H1 (cell line): Measurements from ENCODE around the gene OR10G7. TPM values are rescaled to one million over a fixed set of nuclear protein-coding genes. Genes with fewer than 3 reads are reported as not detected.

Experiments
- CEBPB ChIP-seq: IDR thresholded peaks from 2 replicates; pipeline ENCODE4 v1.6.1; 2012; ENCODE audit warnings: low read depth, low read length
- CHD7 ChIP-seq: fragments of 300-600 bp; sonication (generic); IDR thresholded peaks from 2 replicates; pipeline ENCODE4 v1.7.1; 2012; ENCODE audit warnings: low read length, moderate library complexity, mild to moderate bottlenecking, inconsistent platforms; ENCODE audit not compliant: insufficient replicate concordance
- JUND ChIP-seq: IDR thresholded peaks from 2 replicates; pipeline ENCODE4 v1.6.1; 2011; ENCODE audit warnings: mild to moderate bottlenecking, improper control_type of control experiment, low read length
- KDM5A ChIP-seq: fragments of 200-600 bp; IDR thresholded peaks from 2 replicates; pipeline ENCODE4 v1.7.1; 2012; ENCODE audit warnings: mild to moderate bottlenecking, low read length, inconsistent platforms, mixed read lengths
- MAFK ChIP-seq: IDR thresholded peaks from 2 replicates; pipeline ENCODE4 v1.6.1; 2012; ENCODE audit warnings: low read depth, mild to moderate bottlenecking, improper control_type of control experiment, low read length
- POLR2A ChIP-seq, 2 experiments: IDR thresholded peaks; 1 replicate in 1 of 2; 2 replicates in 1 of 2; pipeline ENCODE4 v1.6.1; 2011; ENCODE audit warnings: low read depth in 2 of 2, low read length in 2 of 2, mild to moderate bottlenecking in 2 of 2; ENCODE audit errors: control extremely low read depth in 1 of 2
- POU5F1 ChIP-seq: IDR thresholded peaks from 2 replicates; pipeline ENCODE4 v1.6.1; 2011; ENCODE audit warnings: low read depth, mild to moderate bottlenecking, low read length, moderate library complexity
- RNF2 ChIP-seq: fragments of 200-900, 300-1000 bp; sonication (generic); IDR thresholded peaks from 2 replicates; pipeline ENCODE4 v1.7.1; 2016; ENCODE audit warnings: borderline replicate concordance, low read depth, mild to moderate bottlenecking, antibody characterized with exemption, low read length; ENCODE audit not compliant: poor library complexity, severe bottlenecking; ENCODE audit errors: missing control alignments
- SIN3A ChIP-seq, 2 experiments: IDR thresholded peaks in 1 of 2; conservative IDR thresholded peaks in 1 of 2; 2 replicates each; pipeline ENCODE4 v1.6.1; 2011 to 2012; ENCODE audit warnings: low read length in 2 of 2, improper control_type of control experiment in 1 of 2, low read depth in 1 of 2, mild to moderate bottlenecking in 1 of 2
- TBP ChIP-seq: IDR thresholded peaks from 2 replicates; pipeline ENCODE4 v1.6.1; 2011; ENCODE audit warnings: low read depth, low read length, improper control_type of control experiment
- ZNF274 ChIP-seq: IDR thresholded peaks from 2 replicates; pipeline ENCODE4 v1.7.0; 2012; ENCODE audit warnings: low read length, borderline replicate concordance; ENCODE audit errors: extremely low read depth
- polyA plus RNA-seq, 7 experiments: library from polyadenylated mRNA; depleted of rRNA in 3 of 7; stranded (reverse) in 5 of 7; unstranded in 2 of 7; fragments of >200 nt in 5 of 7; fragments of 200-250 nt in 2 of 7; gene quantifications; 1 replicate in 5 of 7; 2 replicates in 1 of 7; 4 replicates in 1 of 7; pipeline versions ENCODE4 v1.2.1 to v1.2.3, GENCODE V29; 2011 to 2013; ENCODE audit warnings: missing spikeins in 2 of 7, mixed read lengths in 2 of 7
- total RNA-seq: library from RNA; stranded (reverse); fragmentation: NEBNext Ultra II Directional; extraction: Animal tissue kit (Norgen Biotek cat#: 25700); gene quantifications from 2 replicates; pipeline ENCODE4 v1.2.1, GENCODE V29; 2021

Gene OR10G7
- total and polyA plus RNA-seq, 2 of the 8 experiments (the other 6 are each of a cell fraction or from before 2014, with no cell fraction given), result not detected

GRCh38 chr11:124039557-124039956 is 1.6 kb downstream of the OR10G7 start (continued):
- TF ChIP-seq CHD7, result no peak
- no peak for TF ChIP-seq POU5F1
- TF ChIP-seq POLR2A (IDR thresholded peaks at IDR 0.05; ENCODE audit: control extremely low read depth in 1 of 2, low read depth in 2 of 2, low read length in 2 of 2), result no peak
- TF ChIP-seq CEBPB, result no peak
- TF ChIP-seq ZNF274, result no peak
- TF ChIP-seq SIN3A (conservative IDR thresholded peaks at IDR 0.05 in 1 of 2, IDR thresholded peaks at IDR 0.05 in 1 of 2; ENCODE audit: low read depth in 1 of 2, low read length in 2 of 2), result no peak
- TF ChIP-seq MAFK, result no peak
- TF ChIP-seq RNF2, result no peak
- TF ChIP-seq TBP, result no peak
- no peak for TF ChIP-seq JUND
- TF ChIP-seq KDM5A, result no peak
